Regular cardiac myocyte (primary cell): ENCODE results near the gene CELF2. TPM values are rescaled to one million over a fixed set of nuclear protein-coding genes. Genes with fewer than 3 reads are reported as not detected.

ENCODE experiments used
- total RNA-seq: library from RNA; depleted of rRNA; stranded (reverse); fragments of >200 nt; gene quantifications from 2 replicates; pipeline ENCODE4 v1.2.3, GENCODE V29; 2014

CELF2 gene
- 6.7 and 20.6 TPM in 2 replicates for total RNA-seq

GRCh38 chr10:11017570-11018431 lies at the start of gene CELF2:
Gene CELF2 (plus strand): TSS chr10:11017872. CDS start chr10:11018090, 218 bp downstream.

